CD4-positive, alpha-beta T cell treated with Interleukin-15 for 1 hour (primary cell): ENCODE measurements around the gene FERMT3.

ENCODE experiments used
- DNase-seq: peaks from one replicate; pipeline ENCODE4 v3.0.0-alpha.2; 2020

FERMT3 gene

DNA sequence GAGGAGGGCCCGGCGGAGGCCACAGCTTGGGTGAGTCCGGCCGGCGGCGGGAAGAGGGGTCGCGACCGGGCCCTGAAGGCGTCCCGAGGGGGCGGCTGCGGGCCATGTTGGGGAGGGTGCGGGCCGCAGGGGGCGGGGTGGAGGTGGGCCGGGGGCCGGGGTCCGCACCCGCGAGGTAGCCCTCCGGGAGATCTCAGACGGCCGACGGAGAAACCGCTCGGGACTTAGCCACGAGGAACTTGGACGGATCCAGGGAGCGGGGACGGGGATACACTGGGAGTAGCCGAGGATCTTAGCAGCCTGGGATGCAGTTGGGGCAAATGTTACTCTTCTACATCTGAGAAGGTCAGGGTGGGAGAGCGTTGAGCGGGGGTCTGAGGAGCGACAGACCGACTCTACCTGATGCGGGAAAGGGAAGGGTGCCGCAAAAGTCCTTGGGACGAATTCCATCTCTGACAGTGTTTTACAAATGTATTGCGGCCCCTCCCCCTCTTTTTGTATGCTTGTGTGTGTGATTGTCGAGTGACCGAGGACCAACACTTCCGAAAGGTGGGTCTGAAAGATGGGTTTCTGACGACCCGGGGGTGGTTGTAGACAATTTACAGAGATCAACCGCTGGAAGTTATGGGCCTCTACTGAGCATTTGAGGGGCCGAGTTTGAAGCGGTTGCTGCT, 19.9 kb upstream of the FERMT3 start:
- DNase-seq: peak; percentile 52

DNA sequence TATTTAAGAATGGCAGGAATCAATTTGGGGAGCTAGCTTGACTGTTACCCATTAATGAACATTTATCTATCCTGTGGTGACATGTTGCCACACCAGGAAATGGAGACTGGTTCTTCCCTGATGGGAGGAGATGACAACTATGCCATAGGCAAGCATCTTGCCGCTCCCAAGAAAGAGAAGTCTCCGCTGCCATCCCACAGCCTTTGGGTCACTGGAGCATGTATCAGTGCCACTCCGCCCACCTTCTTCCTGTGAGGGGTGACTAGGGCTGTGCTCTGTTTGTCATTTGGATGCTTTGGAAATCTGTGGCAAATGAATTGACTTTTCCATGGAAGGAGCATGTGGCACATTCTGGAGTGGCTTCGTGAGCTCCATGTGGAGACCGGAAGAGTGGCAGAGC, 14.1 kb upstream of the FERMT3 start:
- no peak for DNase-seq

GRCh38 chr11:64196626-64197025, 9.9 kb upstream of the FERMT3 start:
- no peak for DNase-seq

DNA sequence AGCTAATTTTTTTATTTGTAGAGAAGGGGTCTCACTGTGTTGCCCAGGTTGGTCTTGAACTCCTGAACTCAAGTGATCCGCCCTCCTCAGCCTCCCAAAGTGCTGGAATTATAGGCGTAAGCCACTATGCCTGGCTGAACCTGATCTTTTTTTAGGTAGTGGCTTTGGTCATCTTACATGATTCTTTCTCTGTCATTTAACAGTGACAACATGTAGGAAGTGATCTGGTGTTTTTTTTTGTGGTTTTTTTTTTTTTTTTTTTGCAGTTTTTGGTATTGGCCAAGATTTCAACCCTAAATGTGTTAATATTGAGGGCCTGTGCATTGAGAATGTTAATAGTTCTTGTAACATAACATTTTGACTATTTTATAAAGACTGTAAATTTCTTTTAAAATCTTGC, 8.0 kb upstream of the FERMT3 start:
- DNase-seq: no peak

DNA sequence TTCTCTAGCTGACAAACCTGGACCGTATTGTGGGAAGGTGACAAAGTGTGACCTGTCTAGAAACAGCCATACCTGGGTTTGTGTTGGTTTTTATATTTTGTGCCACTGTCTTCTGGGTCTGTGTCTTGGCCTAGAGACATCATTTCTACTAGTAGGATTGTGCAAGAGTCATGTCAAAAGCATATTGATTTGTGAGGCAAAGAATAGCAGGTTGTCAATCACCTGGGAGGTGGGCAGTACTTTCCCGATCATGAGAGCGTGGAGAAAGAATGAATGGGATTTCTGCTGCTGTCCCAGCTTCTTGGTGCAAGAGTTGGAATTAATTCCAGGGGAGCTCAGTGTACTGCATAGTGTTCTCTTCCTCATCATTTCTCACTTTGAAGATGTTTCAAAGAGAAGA, 5.0 kb upstream of the FERMT3 start:
- no peak for DNase-seq

- no peak for DNase-seq
These were observed 3.5 kb upstream of the FERMT3 start for GRCh38 chr11:64202992-64203391.

GRCh38 chr11:64203421-64204079, 3.0 kb upstream of the FERMT3 start:
- DNase-seq: no peak

DNA sequence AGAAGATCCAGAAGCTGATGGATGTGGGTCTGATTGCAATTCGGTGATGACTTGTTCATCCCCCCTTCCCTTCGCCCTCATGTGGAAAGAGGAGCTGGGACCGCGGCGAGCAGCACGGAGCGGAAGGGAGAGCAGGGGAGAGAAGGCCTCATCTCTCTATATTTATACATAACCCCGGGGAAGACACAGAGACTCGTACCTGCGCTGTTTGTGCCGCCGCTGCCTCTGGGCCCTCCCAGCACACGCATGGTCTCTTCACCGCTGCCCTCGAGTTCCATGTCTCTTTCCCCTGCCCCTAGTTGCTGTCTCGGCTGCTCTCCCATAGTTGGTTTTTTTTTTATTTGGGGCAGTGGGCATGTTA, 2.5 kb upstream of the FERMT3 start:
- no peak for DNase-seq

- peak; percentile 86 for DNase-seq
These were observed 2.0 kb upstream of the FERMT3 start for GRCh38 chr11:64204464-64204989.

DNA sequence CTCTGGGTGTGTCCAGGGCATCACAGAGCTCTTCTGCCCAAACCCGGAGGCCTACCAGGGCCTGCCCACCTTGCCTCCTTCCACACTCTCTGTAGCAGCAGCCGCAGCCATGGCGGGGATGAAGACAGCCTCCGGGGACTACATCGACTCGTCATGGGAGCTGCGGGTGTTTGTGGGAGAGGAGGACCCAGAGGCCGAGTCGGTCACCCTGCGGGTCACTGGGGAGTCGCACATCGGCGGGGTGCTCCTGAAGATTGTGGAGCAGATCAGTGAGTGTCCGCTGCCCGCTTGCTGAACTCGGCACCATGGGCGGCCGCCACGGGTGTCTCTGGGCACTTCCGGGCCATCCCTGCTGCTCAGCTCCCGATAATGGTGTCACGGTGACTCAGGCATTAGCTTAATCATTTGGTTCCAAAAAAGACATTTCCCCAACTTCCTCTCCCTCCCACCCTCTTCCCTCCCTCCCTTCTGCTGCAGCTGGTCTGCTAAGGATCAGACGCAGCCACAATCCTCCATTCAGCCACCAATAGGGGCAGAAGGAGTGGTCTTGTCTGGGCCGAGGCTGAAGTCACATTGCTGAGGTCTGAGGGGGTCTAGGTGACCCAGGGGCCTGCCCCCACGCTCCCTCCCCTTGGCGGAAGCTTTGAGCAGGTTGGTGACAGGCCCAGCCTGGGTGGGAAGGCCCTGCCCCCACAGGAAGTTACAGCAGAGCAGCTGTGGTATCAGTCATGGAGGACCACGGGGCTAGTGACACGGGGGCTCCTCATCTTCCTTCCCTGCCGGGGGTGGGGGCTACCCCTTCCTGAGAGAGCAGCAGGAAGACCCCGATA, 950 bp downstream of the FERMT3 start:
- DNase-seq: peak; percentile 83

GRCh38 chr11:64208086-64208795, 1.7 kb downstream of the FERMT3 start:
- no peak for DNase-seq

DNA sequence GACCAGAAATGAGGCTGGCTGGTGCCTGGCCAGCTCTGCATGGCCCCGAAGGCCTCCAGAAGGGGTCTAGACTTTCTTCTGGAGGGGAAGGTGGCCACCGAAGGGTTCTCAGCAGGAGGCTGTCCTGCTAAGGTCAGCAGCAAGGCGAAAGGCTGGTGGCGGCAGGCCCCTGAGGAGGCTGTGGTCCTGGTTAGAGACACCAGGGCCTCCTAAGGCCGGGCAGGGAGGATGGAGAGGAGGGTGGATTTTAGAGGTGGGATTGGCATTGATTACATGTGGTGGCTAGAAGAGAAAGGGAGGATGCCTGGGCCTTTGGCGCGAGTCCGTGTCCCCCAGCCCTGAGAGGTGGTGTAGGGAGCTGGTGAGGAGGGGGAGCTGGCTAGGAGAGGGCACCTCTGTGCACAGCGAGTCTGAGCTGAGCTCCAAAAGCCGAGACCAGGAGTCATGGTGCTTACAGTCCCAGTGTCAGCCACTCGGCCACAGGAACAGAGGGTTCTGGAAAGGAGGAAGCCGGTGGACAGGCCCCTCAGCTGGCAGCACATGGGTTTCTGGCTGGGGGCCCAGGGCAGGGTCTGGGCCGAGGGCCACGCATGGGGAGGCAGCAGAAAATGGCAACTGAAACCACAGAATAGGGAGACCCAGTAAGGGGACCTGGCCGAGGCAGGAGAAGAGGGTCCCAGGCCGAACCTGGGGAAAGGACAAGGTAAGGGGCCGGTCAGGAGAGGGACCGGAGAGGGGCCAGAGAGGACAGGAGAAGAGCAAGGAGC, 2.5 kb downstream of the FERMT3 start:
- DNase-seq: no peak

GRCh38 chr11:64209563-64209843, 3.0 kb downstream of the FERMT3 start:
- no peak for DNase-seq

- DNase-seq: no peak
These were observed 3.9 kb downstream of the FERMT3 start for GRCh38 chr11:64210301-64211020.

- DNase-seq: no peak
These were observed 4.8 kb downstream of the FERMT3 start for GRCh38 chr11:64211181-64211872.

- DNase-seq: no peak
These were observed 10.4 kb downstream of the FERMT3 start for GRCh38 chr11:64216879-64217278.

- DNase-seq: no peak
These were observed 12.3 kb downstream of the FERMT3 start for GRCh38 chr11:64218628-64219353.

GRCh38 chr11:64219354-64219684, 12.8 kb downstream of the FERMT3 start:
- DNase-seq: no peak

DNA sequence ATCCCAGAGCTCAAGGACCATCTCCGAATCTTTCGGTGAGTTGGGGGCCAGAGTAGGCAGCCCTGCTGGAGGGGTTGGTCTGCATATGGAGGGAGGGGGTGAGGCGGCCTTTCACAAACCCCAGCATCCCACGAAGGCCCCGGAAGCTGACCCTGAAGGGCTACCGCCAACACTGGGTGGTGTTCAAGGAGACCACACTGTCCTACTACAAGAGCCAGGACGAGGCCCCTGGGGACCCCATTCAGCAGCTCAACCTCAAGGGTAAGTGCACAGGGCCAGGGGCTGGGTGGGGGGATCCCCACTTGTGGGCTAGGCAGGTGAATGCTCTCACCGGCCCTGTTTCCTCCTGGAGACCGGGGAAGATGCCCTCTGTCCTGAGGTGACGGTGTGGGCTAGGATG, 13.2 kb downstream of the FERMT3 start:
- DNase-seq: no peak

- DNase-seq: no peak
These were observed 13.8 kb downstream of the FERMT3 start for GRCh38 chr11:64220271-64220670.

DNA sequence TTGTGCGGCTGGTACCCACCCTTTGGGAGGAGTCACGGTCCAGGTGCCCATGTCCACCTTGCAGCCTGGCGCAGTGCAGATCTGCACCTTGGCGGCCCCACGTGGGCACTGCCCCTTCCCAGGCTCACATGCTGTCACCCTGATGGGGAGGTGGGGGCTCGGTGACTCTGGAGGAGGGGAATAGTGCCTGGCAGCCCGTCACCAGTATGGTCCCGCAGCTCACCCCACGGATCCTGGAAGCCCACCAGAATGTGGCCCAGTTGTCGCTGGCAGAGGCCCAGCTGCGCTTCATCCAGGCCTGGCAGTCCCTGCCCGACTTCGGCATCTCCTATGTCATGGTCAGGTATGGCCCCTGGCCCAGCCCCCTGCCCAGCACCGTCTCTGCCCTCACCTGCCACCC, 14.3 kb downstream of the FERMT3 start:
- DNase-seq: no peak
